HG02588 (cell line): ENCODE measurements around the gene FGF2.
"Not testable (repeated sequence)": the region's sequence is repeated elsewhere in the genome, so short reads cannot be mapped to it uniquely, and the experiment has no call there.

Source experiments
- ATAC-seq: cut with Tn5 transposase; IDR thresholded peaks from one replicate; pipeline ENCODE4 v1.9.1; 2021; ENCODE audit warnings: mild to moderate bottlenecking, moderate library complexity; ENCODE audit not compliant: unreplicated experiment

FGF2 gene

DNA sequence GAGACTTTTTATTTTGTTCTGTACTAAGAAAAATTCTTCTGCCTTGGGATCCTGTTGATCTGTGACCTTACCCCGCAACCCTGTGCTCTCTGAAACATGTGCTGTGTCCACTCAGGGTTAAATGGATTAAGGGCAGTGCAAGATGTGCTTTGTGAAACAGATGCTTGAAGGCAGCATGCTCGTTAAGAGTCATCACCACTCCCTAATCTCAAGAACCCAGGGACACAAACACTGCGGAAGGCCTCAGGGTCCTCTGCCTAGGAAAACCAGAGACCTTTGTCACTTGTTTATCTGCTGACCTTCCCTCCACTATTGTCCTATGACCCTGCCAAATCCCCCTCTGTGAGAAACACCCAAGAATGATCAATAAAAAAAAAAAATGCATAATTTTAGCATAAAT lies 13.8 kb upstream of the FGF2 start:
- not testable (repeated sequence) for ATAC-seq

DNA sequence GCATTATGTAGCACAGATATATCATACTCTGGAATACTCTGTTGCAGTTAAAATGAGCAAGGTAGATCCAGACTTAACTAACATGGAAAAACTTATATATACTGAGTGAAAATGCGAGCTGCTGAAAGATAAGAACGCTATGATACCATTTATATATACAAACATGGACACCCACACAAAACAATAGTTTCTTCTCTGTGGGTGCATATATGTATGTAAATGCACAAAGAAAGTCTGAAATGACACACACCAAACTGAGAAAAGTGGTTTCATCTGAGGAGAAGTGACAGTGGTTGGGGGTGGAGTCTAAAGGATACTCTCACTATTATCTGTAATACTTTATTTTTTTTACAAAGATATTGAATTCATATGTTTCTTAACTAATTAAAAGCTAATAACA lies 12.2 kb upstream of the FGF2 start:
- peak; percentile 97 for ATAC-seq

DNA sequence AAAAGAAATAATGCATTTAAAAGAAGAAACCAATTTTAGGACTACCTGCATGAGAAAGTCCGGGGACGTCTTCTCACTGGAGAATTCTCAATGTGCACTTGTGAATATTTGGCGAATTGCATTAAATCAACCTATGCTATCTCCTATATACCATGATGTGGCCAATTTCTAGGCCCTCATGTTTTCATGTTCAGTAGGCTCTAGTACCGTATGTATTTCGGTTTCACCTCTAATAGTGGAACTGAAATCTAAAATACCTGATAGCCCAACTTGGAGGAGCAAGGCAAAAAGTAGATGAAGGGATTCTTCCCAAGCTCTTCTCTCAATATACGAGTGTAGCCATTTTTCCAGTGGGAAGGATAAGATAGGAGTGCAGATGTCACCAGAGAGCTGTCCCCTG lies 11.4 kb upstream of the FGF2 start:
- no peak for ATAC-seq

DNA sequence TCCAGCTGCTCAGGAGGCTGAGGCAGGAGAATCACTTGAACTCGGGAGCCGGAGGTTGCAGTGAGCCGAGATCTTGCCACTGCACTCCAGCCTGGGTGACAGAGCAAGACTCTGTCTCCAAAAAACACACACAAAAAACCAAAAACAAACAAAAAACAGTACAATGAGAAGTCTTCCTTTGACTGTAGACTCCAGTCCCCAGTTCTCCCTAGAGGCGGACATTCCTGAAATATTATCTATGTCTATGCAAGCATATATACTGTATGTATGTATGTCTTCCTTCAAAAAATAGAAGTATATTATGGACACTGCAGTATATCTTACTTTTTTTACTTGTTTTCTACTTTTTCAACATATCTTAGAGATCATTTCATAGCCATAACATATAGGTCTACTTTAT lies 10.2 kb upstream of the FGF2 start:
- ATAC-seq: no peak

DNA sequence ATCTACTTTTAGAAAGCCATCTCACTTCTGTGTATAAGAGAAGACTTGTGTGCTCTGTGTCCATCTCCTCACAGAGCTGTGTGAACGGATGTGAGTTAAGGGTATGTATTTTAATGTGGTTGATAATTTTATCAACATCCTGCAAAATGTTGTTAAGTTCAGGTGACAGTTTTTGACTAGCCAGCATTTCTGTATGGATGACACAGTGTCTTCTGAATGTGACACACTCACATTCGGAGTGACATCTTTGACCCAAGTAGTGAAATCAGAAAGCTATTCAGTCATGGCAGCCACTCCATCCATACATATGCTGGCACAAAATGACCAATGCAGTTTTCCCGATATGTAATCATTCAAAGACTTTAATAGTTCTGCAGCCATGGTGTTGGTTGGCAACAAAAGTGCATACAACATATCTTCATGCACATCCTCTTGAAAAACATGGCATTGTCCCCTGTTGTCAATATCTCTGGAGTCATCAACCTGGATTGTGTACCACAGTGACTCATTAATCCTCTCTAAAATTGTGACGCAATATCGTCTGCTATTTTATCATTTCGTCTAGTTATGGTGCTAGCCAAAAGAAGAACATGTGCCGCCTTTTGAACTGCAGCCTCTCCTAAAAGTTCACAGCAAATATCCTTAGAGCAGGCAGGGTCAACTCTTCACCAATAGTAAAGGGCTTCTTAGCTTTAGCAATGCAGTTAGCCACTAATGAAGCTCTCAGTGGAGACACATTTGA lies 6.8 kb upstream of the FGF2 start:
- no peak for ATAC-seq

DNA sequence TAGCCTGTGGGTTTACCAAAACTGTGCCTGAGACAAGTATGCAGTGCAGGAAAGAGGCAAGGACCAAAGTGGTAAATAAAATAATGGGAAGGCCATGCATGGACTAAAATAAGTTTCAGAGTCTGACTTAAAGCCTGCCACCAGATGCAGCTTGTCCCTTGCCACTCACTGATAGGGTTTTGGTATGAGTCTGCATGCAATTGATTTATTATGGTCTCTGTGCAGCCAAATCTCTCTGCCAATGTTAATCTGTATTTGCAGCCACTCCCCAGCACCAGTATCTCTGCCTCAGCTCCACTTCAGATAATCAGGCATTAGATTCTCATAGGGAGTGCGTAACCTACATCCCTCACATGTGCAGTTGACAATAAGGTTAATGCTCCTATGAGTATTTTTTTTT lies 5.5 kb upstream of the FGF2 start:
- no peak for ATAC-seq

DNA sequence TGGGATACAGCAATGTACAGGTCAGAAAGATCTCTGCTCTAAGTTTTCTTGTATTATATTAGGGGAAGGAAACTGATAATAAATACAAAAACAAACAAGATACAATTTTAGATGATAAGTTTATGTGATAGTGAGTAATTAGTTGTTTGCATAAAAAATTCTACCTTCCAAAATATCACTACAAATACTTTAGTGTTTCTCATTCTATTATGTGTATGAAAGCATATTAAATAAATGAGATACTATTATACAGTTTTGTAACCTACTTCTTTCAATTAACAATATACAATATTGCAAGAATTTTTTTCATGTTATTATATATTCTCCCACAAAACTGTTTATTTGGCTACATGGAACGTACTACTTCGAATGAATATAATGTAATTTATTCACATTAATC lies 4.2 kb upstream of the FGF2 start:
- ATAC-seq: no peak

DNA sequence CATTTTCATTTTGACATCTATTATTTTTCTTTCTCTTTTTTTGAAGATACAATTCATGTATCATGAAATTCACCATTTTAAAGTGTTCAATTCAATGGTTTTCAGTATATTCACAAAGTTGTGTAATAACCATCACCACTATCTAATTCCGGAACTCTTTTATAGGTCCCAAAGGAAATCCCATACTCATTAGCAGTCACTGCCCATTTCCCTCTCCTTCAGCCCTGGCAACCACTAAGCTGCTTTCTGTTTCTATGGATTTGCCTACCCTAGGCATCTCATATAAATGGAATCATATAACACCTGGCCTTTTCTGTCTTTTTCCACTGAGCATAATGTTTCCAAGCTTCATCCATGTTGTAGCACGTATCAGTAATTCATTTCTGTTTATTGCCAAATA lies 3.2 kb upstream of the FGF2 start:
- ATAC-seq: no peak

DNA sequence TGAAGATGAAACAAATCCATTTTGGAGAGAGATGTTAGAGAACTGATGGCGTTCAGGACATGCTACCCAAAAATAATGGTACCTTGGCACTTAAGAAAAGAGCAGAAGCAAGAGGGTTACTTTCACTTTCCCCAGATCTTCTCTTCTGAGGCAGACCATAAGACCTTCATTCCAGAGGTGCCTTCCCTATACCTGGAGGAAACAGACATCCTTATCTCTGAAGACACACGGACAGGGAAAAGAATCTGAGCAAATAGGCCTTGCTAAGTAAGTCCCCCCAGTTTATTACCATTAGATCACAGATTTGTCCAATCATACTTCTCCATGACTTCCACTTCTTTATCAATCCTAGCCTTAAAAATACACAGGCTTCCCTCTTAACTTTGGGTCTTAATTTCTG lies 2.0 kb upstream of the FGF2 start:
- no peak for ATAC-seq

DNA sequence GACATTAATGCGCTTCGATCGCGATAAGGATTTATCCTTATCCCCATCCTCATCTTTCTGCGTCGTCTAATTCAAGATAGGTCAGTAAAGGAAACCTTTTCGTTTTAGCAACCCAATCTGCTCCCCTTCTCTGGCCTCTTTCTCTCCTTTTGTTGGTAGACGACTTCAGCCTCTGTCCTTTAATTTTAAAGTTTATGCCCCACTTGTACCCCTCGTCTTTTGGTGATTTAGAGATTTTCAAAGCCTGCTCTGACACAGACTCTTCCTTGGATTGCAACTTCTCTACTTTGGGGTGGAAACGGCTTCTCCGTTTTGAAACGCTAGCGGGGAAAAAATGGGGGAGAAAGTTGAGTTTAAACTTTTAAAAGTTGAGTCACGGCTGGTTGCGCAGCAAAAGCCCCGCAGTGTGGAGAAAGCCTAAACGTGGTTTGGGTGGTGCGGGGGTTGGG lies 528 bp upstream of the FGF2 start:
- no peak for ATAC-seq

DNA sequence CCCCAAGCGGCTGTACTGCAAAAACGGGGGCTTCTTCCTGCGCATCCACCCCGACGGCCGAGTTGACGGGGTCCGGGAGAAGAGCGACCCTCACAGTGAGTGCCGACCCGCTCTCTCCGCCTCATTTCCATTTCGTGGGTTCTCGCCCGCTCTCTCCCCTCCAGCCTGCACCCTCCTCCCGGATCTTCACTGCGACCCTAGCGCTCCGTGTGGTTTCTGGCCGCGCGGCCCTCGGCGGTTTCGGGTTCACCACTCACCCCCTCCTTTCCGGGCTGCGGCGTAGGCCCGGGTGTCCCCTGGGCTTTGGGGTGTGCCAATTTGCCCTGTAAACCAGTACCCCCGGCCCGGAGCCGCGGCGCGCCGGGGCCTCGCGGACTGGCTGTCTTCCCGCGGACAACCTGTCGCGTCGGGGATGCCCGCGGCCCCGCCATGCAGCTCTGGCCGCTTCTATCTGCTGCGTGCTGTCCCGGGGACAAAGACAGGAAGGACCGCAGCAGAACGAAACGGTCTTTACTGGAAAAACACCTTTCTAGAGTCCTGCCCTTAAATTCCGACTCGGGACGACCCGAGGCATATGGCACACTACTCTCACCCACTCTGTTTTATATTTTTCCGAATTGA lies 737 bp downstream of the FGF2 start:
- peak; percentile 53 for ATAC-seq

DNA sequence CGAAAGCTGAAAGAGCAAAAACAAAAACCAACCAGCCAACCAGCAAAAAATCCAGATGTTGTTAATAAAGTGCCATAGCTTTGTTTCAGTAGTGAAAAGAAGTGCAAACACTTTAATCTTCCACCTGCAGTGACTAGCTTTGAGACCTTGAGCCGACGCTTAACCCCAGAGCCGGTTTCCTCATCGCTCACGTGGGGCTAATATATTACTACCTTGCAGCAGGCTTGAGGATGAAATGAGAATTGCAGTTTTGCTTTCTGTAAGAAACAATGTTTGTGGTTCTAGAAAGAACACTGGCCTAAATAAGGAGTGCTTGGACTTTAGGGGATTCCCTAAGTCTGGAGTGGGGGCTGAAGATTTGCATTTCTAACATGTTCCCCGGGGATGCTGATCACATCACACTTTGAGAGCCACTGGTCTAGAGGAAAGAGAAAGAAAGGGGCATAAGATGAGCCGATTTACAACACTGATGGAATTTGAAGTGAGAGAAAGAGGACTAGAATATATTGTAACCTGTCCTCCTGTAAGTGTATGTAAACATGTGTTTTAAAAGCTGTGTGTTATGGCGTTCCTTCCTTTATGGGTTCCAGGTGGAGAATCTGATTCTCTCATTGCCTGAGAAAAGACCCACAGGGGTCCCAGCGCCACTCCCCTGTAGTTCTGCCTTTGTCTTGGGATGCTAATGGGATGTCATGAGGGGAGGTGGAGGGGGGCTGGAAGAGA lies 1.4 kb downstream of the FGF2 start:
- peak; percentile 91 for ATAC-seq

DNA sequence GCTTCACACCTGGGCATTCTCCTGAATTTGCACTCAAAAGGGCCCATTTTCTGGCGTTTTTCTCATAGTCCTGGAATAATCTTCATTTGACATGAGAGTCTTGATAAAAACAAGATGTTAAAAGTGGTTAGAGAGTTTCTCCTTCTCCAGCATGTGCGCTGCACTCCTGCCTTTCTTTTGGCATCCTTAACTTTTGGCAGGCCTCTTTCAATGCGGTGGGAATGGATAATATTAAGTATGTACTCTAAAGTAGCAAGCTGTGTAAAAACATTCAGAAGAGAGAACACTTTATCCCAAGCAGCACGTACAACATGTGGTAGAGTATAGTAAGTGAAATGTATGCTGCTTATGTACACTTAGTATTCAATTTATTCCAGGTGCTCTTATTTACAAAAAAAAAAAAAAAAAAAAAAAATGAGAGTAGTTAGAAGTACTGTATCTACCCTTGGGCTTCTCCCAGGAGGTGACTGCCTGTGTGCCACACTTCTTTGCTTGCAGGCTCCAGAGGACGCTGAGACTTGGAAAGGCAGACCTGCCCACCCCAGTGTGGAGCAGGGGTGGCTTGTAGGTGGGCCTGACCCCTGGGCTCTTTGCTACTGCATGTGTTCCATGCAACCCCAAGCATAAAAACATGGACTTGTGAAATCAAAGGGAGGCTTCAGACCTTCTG lies 3.9 kb downstream of the FGF2 start:
- ATAC-seq: no peak

DNA sequence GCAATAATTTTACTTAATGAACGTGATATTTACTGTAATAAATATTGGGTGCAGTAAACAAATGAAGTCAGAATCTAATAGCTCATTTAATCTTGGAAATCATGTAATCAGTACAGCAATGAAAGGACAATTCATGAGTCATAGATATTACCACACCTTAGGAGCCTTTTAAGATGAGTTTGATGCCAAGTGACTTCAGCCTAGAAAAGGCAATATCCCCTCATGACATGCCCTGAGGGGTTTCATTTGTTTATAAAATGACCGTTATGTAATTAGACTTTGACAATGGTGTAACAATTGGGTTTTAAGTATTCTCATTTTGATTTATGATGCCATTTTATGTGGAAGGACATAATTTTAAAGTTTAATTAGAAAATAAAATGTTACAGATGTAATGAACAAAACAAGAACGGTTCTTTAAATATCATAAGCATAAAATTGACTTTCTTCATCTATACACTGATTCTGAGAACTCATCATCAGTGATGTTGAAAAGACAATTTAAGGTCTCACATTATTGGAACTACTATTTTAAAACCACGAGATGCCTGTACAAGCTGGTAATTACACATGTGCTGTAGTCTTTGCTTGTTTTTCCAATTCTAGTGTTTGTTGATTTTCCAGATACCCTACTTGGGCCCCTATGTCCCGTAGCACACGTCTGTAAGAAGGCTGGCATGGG lies 5.0 kb downstream of the FGF2 start:
- no peak for ATAC-seq

DNA sequence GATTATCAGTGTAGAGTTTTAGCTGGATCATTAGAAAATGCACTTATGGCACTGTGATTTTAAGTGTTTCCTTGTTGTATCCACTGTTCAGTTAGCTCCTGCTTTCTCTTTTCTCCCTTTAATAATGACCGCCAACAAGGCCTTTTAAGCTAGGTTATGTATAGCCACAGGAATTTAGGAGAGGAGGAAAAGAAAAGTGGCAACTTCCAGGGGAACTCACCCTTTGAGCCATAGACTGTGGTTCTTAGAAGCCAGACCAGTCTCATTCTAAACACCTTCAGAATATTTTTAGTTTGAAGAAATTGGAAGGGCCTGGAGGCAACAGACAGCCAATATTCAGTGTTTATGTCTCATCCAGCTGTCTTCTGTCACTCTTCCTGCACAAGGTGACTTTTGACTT lies 6.1 kb downstream of the FGF2 start:
- ATAC-seq: no peak

DNA sequence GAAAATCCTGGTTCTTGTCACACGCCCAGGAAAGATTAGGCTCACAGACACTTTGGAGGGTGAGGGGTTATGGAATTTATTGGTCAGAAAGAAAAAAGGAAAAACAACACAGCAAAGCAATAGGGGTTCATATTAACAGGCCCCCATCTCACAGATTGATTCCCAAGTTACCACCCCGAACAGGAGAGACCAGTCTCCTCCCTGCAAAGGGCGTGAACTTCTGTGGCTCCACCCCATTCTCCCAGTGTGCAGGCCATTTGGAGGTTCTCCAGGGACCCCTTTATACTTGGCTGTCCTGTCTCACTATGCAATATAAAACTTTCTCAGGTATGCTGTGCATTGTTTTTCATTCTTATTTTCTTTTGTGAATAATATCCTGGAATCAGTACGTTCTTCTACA lies 7.4 kb downstream of the FGF2 start:
- ATAC-seq: no peak

DNA sequence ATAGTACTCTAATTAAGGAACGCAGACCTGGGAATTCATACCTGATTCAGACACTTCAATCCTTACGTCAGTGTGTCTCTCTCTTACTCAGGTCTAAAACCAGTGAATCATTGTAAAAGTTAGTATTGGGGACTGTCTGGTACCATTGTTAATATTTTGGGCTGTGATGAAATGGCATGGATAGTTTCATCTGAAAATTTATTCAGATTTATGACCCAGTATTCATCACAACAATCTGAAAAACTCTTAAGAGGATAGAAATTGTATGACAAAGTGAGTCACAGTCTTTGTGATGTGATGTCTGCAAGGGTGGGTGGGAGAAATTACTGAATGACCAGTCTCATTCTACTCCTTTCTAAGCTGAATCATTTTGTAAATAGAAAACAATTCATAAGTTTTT lies 10.3 kb downstream of the FGF2 start:
- no peak for ATAC-seq

DNA sequence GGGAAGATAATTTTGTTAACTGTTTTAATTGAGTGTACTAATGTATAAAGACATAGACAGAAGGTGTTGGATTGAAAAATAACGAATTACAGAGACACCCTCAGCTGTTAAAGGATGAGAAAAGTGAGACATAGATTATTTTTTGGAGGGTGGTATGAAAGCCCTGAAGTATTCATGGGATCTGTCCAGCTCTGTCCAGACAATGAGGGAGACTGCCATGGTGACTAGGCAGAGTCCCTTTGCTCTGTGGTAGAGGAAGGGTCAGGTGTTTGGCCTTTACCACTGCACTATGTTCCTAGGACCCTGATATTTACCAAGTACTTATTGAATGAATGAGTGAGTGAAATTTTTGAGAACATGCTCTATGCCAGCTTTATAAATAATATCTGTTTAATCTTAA lies 11.4 kb downstream of the FGF2 start:
- ATAC-seq: no peak

DNA sequence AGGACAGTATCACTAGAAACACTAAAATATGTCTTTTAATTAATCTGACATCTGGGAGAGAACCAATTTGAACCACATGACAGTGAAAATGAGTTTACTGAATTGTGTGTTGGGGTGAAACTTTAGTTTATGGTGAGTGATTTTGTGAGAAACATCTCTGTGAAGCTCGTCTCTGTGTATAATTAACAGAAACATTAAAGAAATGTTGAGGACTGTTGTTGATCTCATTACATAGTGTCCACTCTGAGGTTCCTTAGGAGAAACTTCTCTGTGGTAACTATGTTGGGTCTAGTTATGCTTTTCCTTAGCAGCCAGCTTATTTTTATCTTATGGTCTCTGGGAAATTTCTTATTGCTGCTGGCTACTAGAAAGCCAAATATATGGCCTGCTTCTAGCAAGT lies 15.8 kb downstream of the FGF2 start:
- ATAC-seq: no peak

DNA sequence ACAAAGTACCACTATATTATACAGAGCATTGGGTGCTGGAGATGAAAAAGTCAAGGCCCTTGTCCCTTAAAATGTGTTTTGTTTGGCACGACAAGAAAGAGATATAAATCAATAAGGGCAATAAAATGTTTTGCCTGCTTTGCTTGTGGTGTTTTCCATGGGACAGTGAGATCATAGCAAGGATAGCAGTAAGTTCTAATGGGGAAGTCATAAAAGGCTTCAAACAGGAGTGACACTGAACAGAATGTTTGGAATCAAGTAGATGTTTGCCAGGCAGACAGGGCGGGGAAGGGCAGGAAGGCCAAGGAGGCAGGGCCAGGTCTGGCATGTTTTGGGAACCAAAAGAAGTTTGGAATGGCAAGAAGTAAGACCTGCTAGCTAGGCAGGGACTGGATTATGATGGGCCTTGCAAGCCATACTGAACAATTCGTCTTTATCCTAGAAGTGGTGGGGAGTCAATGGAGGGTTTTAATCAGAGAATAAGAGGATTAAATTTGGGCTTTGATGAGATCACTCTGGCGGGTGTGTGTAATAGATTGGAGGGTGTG lies 16.4 kb downstream of the FGF2 start:
- ATAC-seq: no peak

DNA sequence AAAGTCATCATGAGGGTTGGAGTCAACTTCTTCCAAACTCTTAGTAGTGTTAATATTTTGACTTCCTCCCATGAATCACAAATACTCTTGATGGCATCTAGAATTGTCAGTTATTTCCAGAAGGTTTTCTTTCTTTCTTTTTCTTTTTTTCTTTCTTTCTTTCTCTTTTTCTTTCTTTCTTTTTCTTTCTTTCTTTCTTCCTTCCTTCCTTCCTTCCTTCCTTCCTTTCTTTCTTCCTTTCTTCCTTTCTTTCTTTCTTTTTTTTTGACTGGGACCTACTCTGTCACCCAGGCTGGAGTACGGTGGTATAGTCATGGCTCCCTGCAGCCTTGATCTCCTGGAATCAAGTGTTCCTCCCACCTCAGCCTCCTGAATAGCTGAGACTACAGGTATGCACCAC lies 17.8 kb downstream of the FGF2 start:
- not testable (repeated sequence) for ATAC-seq
